Upper lobe of right lung (tissue), 1 donor: Measurements from ENCODE around the gene ADGRD2. TPM values are rescaled to one million over a fixed set of nuclear protein-coding genes. Genes with fewer than 3 reads are reported as not detected.

ENCODE experiments used
- ATAC-seq: fragments of 200-7000 bp; cut with Tn5 transposase; one replicate; pipeline ENCODE4 v1.9.1; 2020; ENCODE audit warnings: mild to moderate bottlenecking, moderate library complexity
- DNase-seq: peaks from one replicate; pipeline ENCODE4 v3.0.0-alpha.2; 2020
- H3K27ac ChIP-seq: fragments of 200-600 bp; one replicate; pipeline ENCODE4 v1.8.0; 2022
- H3K27me3 ChIP-seq: fragments of 200-600 bp; one replicate; pipeline ENCODE4 v1.8.0; 2022; ENCODE audit warnings: mild to moderate bottlenecking
- H3K36me3 ChIP-seq: fragments of 200-600 bp; one replicate; pipeline ENCODE4 v1.8.0; 2022
- H3K4me1 ChIP-seq: fragments of 200-600 bp; one replicate; pipeline ENCODE4 v1.8.0; 2022
- H3K4me3 ChIP-seq: fragments of 200-600 bp; one replicate; pipeline ENCODE4 v1.8.0; 2022; ENCODE audit warnings: mild to moderate bottlenecking
- H3K9me3 ChIP-seq: fragments of 200-600 bp; one replicate; pipeline ENCODE4 v1.8.0; 2022
- intact Hi-C: fragments of 100-400 bp; cut with DNase I; formaldehyde crosslinking; loops from one replicate; pipeline ENCODE4 v1.11.0; 2022
- total RNA-seq: library from RNA; stranded (reverse); fragmentation: NEBNext Ultra II Directional; extraction: Animal tissue kit (Norgen Biotek cat#: 25700); gene quantifications from one replicate; pipeline ENCODE4 v1.2.1, GENCODE V29; 2021
- TF ChIP-seq, protein P1 (sequence below): fragments of 200-600 bp; IDR thresholded peaks from one replicate; pipeline ENCODE4 v1.8.0; 2022; ENCODE audit warnings: antibody characterized with exemption
- donor health status: DM: no; HTN: yes; CAD: no; lungs with severe emphysema.

ADGRD2 gene
- total RNA-seq, 1 donor from 2014 or later: not detected

DNA sequence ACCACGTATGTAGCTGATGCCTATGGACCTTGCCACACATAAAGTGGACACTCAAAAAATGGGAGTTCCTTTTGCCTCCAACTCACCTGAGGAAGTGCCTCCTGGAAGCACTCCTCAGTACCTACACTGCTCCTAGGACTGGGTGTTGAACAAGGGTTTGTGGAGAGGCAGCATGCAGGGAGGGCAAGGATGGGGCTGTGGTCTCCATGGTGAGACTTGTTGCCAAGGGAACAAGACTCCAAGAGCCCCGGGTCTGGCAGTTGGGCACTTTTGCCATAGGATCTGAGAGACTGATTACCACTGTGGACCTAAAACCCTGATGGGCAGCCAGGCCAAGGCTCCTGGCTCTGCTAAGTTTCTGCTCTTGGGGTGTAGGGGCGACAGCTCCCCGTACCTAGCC, 63.9 kb downstream of the ADGRD2 start:
- Histone ChIP-seq H3K27ac (no peak overlapping the region), H3K4me3 (no peak overlapping the region), H3K4me1 (no peaks in the 10 kb centered on the region), H3K36me3 (no peaks in the 10 kb centered on the region), H3K9me3 (no peaks in the 10 kb centered on the region), H3K27me3 (no peaks in the 10 kb centered on the region)
- DNase-seq: no peak
- no peak for ATAC-seq
- intact Hi-C loops: no loop called here
- TF ChIP-seq, protein P1, sequence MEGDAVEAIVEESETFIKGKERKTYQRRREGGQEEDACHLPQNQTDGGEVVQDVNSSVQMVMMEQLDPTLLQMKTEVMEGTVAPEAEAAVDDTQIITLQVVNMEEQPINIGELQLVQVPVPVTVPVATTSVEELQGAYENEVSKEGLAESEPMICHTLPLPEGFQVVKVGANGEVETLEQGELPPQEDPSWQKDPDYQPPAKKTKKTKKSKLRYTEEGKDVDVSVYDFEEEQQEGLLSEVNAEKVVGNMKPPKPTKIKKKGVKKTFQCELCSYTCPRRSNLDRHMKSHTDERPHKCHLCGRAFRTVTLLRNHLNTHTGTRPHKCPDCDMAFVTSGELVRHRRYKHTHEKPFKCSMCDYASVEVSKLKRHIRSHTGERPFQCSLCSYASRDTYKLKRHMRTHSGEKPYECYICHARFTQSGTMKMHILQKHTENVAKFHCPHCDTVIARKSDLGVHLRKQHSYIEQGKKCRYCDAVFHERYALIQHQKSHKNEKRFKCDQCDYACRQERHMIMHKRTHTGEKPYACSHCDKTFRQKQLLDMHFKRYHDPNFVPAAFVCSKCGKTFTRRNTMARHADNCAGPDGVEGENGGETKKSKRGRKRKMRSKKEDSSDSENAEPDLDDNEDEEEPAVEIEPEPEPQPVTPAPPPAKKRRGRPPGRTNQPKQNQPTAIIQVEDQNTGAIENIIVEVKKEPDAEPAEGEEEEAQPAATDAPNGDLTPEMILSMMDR: no peak

DNA sequence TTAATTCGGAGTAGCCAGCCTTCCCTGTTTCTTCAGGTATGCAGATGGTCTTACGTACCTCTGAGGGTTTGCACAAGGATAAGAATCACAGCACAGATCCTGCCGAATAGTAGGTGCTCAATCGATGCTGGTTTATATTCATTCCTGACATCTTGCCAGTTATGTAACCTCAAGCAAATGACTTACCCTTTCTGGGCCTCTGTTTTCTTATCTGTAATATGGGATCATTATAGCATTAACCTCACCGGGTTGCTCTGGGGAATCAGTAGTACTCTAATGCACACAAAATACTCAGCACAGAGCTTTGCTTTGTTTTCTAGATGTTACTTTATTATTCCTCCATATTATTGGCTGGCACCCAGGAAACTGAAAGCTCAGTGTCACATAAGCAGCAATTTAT, 64.6 kb downstream of the ADGRD2 start:
- ATAC-seq (no peak), DNase-seq (no peak)
- Histone ChIP-seq H3K27ac (no peak overlapping the region), H3K36me3 (no peaks in the 10 kb centered on the region), H3K4me1 (no peaks in the 10 kb centered on the region), H3K9me3 (no peaks in the 10 kb centered on the region), H3K4me3 (no peak overlapping the region), H3K27me3 (no peaks in the 10 kb centered on the region)
- TF ChIP-seq, protein P1: no peak
- intact Hi-C loops: no loop called here

DNA sequence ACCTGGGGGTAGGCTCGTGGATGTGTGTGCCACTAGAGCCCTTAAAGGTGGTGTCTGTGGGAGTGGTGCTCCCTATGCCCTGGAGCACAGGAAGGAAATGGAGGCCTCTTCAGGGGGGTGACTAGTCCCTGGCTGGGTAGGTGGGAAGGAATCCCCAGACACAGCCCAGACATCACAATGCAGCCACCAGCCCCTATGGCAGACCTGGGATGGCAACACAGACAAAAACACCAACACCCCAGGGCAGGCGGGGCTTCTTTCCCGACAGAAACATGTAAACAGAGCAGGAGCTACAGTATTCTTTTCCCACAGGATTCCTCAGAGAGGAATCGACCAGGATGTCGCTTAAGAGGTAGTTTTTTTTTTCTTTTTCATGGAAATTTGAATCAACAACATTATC, 67.3 kb downstream of the ADGRD2 start:
- H3K27ac ChIP-seq: no peak overlapping the region
- TF ChIP-seq, protein P1: no peak
- intact Hi-C loops: no loop called here
- H3K4me3 ChIP-seq: no peak overlapping the region
- no peaks in the 10 kb centered on the region for H3K4me1 ChIP-seq
- DNase-seq (no peak), ATAC-seq (no peak)
- H3K36me3 ChIP-seq: no peaks in the 10 kb centered on the region
- H3K9me3 ChIP-seq: no peaks in the 10 kb centered on the region
- H3K27me3 ChIP-seq: no peaks in the 10 kb centered on the region

DNA sequence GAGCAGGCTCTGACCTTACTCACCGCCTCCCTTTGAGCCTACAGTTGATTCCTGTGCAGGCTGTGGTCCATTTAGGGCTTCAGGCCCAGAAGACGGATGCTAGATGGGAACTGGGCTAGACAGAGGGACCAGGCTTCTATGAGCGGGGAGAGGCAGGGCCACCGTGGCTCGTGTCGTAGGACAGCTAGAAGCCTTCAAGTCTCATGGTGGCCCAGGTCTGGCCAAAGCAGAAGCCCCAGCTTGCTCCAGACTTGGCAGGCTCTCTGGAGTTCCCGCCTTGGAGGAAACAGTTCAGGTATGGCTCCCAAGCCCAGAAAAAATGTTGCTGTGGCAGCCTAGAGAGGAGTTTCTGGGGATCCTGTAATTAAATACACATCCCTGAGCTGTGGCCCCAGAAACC, 67.9 kb downstream of the ADGRD2 start:
- Histone ChIP-seq H3K4me1 (no peaks in the 10 kb centered on the region), H3K4me3 (no peak overlapping the region), H3K36me3 (no peaks in the 10 kb centered on the region), H3K27ac (no peak overlapping the region), H3K27me3 (no peaks in the 10 kb centered on the region), H3K9me3 (no peaks in the 10 kb centered on the region)
- TF ChIP-seq, protein P1: no peak
- ATAC-seq (no peak), DNase-seq (no peak)
- intact Hi-C loops: no loop called here

DNA sequence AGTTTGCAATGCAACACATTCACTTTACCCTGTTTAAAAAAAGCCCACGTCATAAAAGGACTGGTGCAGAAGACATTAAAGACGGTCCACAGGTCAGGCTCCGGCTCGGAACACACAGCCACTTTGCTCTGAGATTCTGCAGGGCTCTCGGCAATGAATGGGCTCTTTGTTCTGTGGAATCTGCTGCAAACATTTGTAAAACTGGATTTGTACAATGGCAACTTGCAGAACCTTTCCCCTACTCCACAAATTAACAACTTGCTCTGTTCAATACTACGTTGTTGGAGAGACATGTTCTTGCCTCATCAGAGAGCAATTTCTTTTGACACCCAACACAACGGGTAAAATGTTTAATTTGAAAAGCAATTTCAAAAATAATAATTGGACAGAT, 70.0 kb downstream of the ADGRD2 start:
- no peak overlapping the region for H3K4me3 ChIP-seq
- ATAC-seq: no peak
- no peaks in the 10 kb centered on the region for H3K36me3 ChIP-seq
- no peaks in the 10 kb centered on the region for H3K27me3 ChIP-seq
- TF ChIP-seq, protein P1: no peak
- DNase-seq: no peak
- no peaks in the 10 kb centered on the region for H3K4me1 ChIP-seq
- no peaks in the 10 kb centered on the region for H3K9me3 ChIP-seq
- H3K27ac ChIP-seq: no peak overlapping the region
- intact Hi-C loops: no loop called here

DNA sequence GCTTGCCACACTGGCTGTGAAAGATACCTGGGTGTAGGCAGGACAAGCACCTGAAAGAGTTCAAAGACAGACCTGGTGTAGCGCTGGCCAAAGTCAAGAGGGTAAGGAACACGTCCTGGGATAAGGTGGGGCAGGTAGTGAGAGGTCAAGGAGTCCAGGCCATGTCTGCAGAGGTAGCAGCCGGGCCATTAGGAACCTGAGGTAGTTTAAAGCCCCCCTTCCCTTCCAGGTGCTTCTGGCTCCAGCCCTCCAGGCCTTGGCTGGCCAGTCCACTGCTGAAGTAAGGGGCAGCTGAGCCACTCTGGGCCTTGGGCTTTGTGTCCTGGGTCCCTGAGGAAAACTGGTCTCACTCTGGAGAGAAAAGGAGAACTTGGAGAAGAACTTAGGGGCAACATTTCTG, 70.9 kb downstream of the ADGRD2 start:
- ATAC-seq (no peak), DNase-seq (no peak)
- intact Hi-C loops: no loop called here
- Histone ChIP-seq H3K9me3 (no peaks in the 10 kb centered on the region), H3K4me3 (no peak overlapping the region), H3K4me1 (no peaks in the 10 kb centered on the region), H3K27me3 (no peaks in the 10 kb centered on the region), H3K36me3 (no peaks in the 10 kb centered on the region), H3K27ac (no peak overlapping the region)
- TF ChIP-seq, protein P1: no peak
